Measurements from ENCODE around the gene IL5.
"Not testable (repeated sequence)": the region's sequence is repeated elsewhere in the genome, so short reads cannot be mapped to it uniquely, and the experiment has no call there.

The IL5 gene

DNA sequence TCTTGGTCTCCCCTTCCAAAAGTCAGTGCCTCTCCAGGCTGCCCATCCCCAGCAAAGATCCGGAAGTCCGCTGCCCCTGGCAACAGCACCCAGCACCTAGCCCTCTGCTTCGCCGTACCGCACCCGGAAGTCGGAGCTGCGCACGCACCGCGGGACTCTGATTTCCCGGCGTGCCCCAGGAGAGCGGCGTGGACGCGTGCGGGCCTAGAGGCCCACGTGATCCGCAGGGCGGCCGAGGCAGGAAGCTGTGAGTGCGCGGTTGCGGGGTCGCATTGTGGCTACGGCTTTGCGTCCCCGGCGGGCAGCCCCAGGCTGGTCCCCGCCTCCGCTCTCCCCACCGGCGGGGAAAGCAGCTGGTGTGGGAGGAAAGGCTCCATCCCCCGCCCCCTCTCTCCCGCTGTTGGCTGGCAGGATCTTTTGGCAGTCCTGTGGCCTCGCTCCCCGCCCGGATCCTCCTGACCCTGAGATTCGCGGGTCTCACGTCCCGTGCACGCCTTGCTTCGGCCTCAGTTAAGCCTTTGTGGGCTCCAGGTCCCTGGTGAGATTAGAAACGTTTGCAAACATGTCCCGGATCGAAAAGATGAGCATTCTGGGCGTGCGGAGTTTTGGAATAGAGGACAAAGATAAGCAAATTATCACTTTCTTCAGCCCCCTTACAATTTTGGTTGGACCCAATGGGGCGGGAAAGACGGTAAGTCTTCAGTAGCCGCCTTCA is 13.6 kb upstream of the IL5 start, which contains the start of gene RAD50:
Gene RAD50, plus strand, starts transcription at position 215 of the 715 bp plus-strand sequence. Its CDS starts 348 bp downstream, at position 563.
- Histone ChIP-seq H3K4me3 (ENCODE audit: insufficient read depth in 1 of 2, low read depth in 1 of 2, low read length in 2 of 2) (peak within 1 kb of the TSS; percentile 67 to 99), H3K9ac (ENCODE audit: low read length) (peak within 1 kb of the TSS; percentile 95), H4K91ac (ENCODE audit: low read length) (peak within 1 kb of the TSS; percentile 96), H3K79me1 (replicated peaks; ENCODE audit: low read length, poor library complexity, severe bottlenecking) (peaks cover 13% of the 10 kb centered on the region), H2AK5ac (ENCODE audit: low read length, severe bottlenecking) (peak within 1 kb of the TSS; percentile 16), H3K9me3 (ENCODE audit: control insufficient read depth, low read length) (no peaks in the 10 kb centered on the region), H2BK120ac (ENCODE audit: low read depth, low read length) (peak within 1 kb of the TSS; percentile 65), H3K27ac (ENCODE audit: low read length, poor library complexity, severe bottlenecking) (peak within 1 kb of the TSS; percentile 76), H3K4me1 (ENCODE audit: control insufficient read depth, insufficient read depth, low read depth, low read length) (peaks cover 7% of the 10 kb centered on the region), H2BK5ac (ENCODE audit: low read depth, low read length, poor library complexity, severe bottlenecking) (peak within 1 kb of the TSS; percentile 48), H3K23ac (ENCODE audit: low read length in 2 of 2) (peak within 1 kb of the TSS in 1 of 2 experiments; percentile 99), H3K36me3 (ENCODE audit: control insufficient read depth in 1 of 2, insufficient read depth in 2 of 2, low read depth in 1 of 2, low read length in 2 of 2) (peaks cover 2 to 27% of the 10 kb centered on the region in 2 experiments), H2AFZ (ENCODE audit: low read depth, low read length) (peak within 1 kb of the TSS; percentile 100), H3K4ac (ENCODE audit: low read depth in 1 of 2, low read length in 2 of 2) (peak within 1 kb of the TSS; percentile 52 to 97), H3K4me2 (ENCODE audit: low read length, poor library complexity, severe bottlenecking) (peak within 1 kb of the TSS; percentile 77), H2BK15ac (ENCODE audit: low read depth, poor library complexity, severe bottlenecking) (peak within 1 kb of the TSS; percentile 78), H3K27me3 (ENCODE audit: control insufficient read depth in 1 of 2, insufficient read depth in 1 of 2, low read length in 2 of 2) (no peaks in the 10 kb centered on the region), H3K14ac (ENCODE audit: low read length in 2 of 2) (peak within 1 kb of the TSS in 1 of 2 experiments; percentile 91), H2BK12ac (ENCODE audit: low read length in 2 of 2) (peak within 1 kb of the TSS in 1 of 2 experiments; percentile 52), H3K18ac (ENCODE audit: low read depth in 1 of 2, low read length in 2 of 2) (peak within 1 kb of the TSS; percentile 60 to 99), H4K8ac (ENCODE audit: low read length) (peak within 1 kb of the TSS; percentile 98)
- WGBS, result 3% methylated on average over 50 of the region's 53 CpGs
- DNase-seq, result peak; percentile 86

DNA sequence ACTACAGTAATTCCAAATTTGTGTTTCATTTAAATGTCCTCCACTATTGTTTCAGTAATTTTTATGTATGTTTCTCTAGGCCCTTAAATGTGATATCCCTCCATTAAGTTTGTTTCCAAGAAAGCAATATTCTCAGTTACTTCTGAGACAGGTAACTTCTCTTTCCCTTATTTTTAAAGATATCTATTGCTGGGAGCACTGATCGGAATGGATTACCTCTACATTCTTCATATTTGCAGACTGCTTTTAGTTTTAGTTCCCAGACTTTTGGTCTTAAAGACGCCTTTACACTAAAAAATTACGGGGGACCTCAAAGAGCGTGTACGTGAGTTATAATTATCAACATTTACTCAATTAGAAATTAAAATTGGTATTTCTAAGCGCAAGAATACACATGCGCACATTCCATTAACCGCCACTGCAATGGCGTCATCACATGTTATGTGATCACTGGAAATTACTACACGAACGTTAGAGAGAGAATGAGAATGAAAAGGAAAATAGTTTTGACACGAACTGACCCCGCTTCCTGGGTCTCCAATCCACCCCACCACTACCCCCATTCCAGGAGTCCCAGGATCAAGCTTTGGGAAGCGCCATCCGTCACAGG is 12.9 kb upstream of the IL5 start:
- DNase-seq, result no peak

GRCh38 chr5:132549576-132549975 is 6.3 kb upstream of the IL5 start:
- H3K27ac ChIP-seq (ENCODE audit: low read length, poor library complexity, severe bottlenecking), result no peak overlapping the region
- no peak overlapping the region for H2AK5ac ChIP-seq (ENCODE audit: low read length, severe bottlenecking)
- no peak overlapping the region for H2AFZ ChIP-seq (ENCODE audit: low read depth, low read length)
- no peaks in the 10 kb centered on the region for H3K79me1 ChIP-seq (replicated peaks; ENCODE audit: low read length, poor library complexity, severe bottlenecking)
- no peaks in the 10 kb centered on the region for H3K36me3 ChIP-seq (ENCODE audit: control insufficient read depth in 1 of 2, insufficient read depth in 2 of 2, low read depth in 1 of 2, low read length in 2 of 2)
- no peak overlapping the region for H2BK12ac ChIP-seq (ENCODE audit: low read length in 2 of 2)
- H4K8ac ChIP-seq (ENCODE audit: low read length), result no peak overlapping the region
- no peak for DNase-seq
- WGBS, result no CpG with 5 or more reads among the region's 2 CpGs
- no peak overlapping the region for H3K14ac ChIP-seq (ENCODE audit: low read length in 2 of 2)
- H3K23ac ChIP-seq (ENCODE audit: low read length in 2 of 2), result no peak overlapping the region
- H3K4me2 ChIP-seq (ENCODE audit: low read length, poor library complexity, severe bottlenecking), result no peak overlapping the region
- no peak overlapping the region for H2BK15ac ChIP-seq (ENCODE audit: low read depth, poor library complexity, severe bottlenecking)
- no peak overlapping the region for H3K4me3 ChIP-seq (ENCODE audit: insufficient read depth in 1 of 2, low read depth in 1 of 2, low read length in 2 of 2)
- H2BK5ac ChIP-seq (ENCODE audit: low read depth, low read length, poor library complexity, severe bottlenecking), result no peak overlapping the region
- H3K4me1 ChIP-seq (ENCODE audit: control insufficient read depth, insufficient read depth, low read depth, low read length), result no peaks in the 10 kb centered on the region
- H3K4ac ChIP-seq (ENCODE audit: low read depth in 1 of 2, low read length in 2 of 2), result no peak overlapping the region
- H3K27me3 ChIP-seq (ENCODE audit: control insufficient read depth in 1 of 2, insufficient read depth in 1 of 2, low read length in 2 of 2), result no peaks in the 10 kb centered on the region
- H3K18ac ChIP-seq (ENCODE audit: low read depth in 1 of 2, low read length in 2 of 2), result no peak overlapping the region
- no peak overlapping the region for H2BK120ac ChIP-seq (ENCODE audit: low read depth, low read length)
- H3K9ac ChIP-seq (ENCODE audit: low read length), result no peak overlapping the region
- H3K9me3 ChIP-seq (ENCODE audit: control insufficient read depth, low read length), result no peaks in the 10 kb centered on the region
- H4K91ac ChIP-seq (ENCODE audit: low read length), result no peak overlapping the region

More for the DNA sequence above, 12.9 kb upstream of the IL5 start:
- no peak overlapping the region for H2AK5ac ChIP-seq (ENCODE audit: low read length, severe bottlenecking)
- peak overlapping the region; percentile 98 for H4K8ac ChIP-seq (ENCODE audit: low read length)
- H2BK15ac ChIP-seq (ENCODE audit: low read depth, poor library complexity, severe bottlenecking), result no peak overlapping the region
- no peak overlapping the region for H2BK120ac ChIP-seq (ENCODE audit: low read depth, low read length)
- no peak overlapping the region for H3K14ac ChIP-seq (ENCODE audit: low read length in 2 of 2)
- no peaks in the 10 kb centered on the region for H3K27me3 ChIP-seq (ENCODE audit: control insufficient read depth in 1 of 2, insufficient read depth in 1 of 2, low read length in 2 of 2)
- peak overlapping the region; percentile 95 for H3K9ac ChIP-seq (ENCODE audit: low read length)
- 73% methylated on average over 9 of the region's 15 CpGs for WGBS
- H2BK12ac ChIP-seq (ENCODE audit: low read length in 2 of 2), result no peak overlapping the region
- peaks cover 7% of the 10 kb centered on the region for H3K4me1 ChIP-seq (ENCODE audit: control insufficient read depth, insufficient read depth, low read depth, low read length)
- H2AFZ ChIP-seq (ENCODE audit: low read depth, low read length), result peak overlapping the region; percentile 100
- no peaks in the 10 kb centered on the region for H3K9me3 ChIP-seq (ENCODE audit: control insufficient read depth, low read length)
- H2BK5ac ChIP-seq (ENCODE audit: low read depth, low read length, poor library complexity, severe bottlenecking), result no peak overlapping the region
- peak overlapping the region; percentile 96 for H4K91ac ChIP-seq (ENCODE audit: low read length)
- peak overlapping the region; percentile 62 for H3K27ac ChIP-seq (ENCODE audit: low read length, poor library complexity, severe bottlenecking)
- peaks cover 8% of the 10 kb centered on the region for H3K79me1 ChIP-seq (replicated peaks; ENCODE audit: low read length, poor library complexity, severe bottlenecking)
- peak overlapping the region; percentile 67 to 99 for H3K4me3 ChIP-seq (ENCODE audit: insufficient read depth in 1 of 2, low read depth in 1 of 2, low read length in 2 of 2)
- H3K18ac ChIP-seq (ENCODE audit: low read depth in 1 of 2, low read length in 2 of 2), result peak overlapping the region; percentile 60 to 99
- H3K4me2 ChIP-seq (ENCODE audit: low read length, poor library complexity, severe bottlenecking), result peak overlapping the region; percentile 77
- peak overlapping the region in 1 of 2 experiments; percentile 97 for H3K4ac ChIP-seq (ENCODE audit: low read depth in 1 of 2, low read length in 2 of 2)
- peaks cover 2 to 20% of the 10 kb centered on the region in 2 experiments for H3K36me3 ChIP-seq (ENCODE audit: control insufficient read depth in 1 of 2, insufficient read depth in 2 of 2, low read depth in 1 of 2, low read length in 2 of 2)
- peak overlapping the region in 1 of 2 experiments; percentile 23 for H3K23ac ChIP-seq (ENCODE audit: low read length in 2 of 2)

- not testable (repeated sequence) for H3K9ac ChIP-seq (ENCODE audit: low read length); H2AK5ac ChIP-seq (ENCODE audit: low read length, severe bottlenecking); H2BK15ac ChIP-seq (ENCODE audit: low read depth, poor library complexity, severe bottlenecking); H3K36me3 ChIP-seq (ENCODE audit: control insufficient read depth in 1 of 2, insufficient read depth in 2 of 2, low read depth in 1 of 2, low read length in 2 of 2); H2BK5ac ChIP-seq (ENCODE audit: low read depth, low read length, poor library complexity, severe bottlenecking); H3K27ac ChIP-seq (ENCODE audit: low read length, poor library complexity, severe bottlenecking); H3K27me3 ChIP-seq (ENCODE audit: control insufficient read depth in 1 of 2, insufficient read depth in 1 of 2, low read length in 2 of 2); H2BK120ac ChIP-seq (ENCODE audit: low read depth, low read length); H3K9me3 ChIP-seq (ENCODE audit: control insufficient read depth, low read length); H4K8ac ChIP-seq (ENCODE audit: low read length); H2BK12ac ChIP-seq (ENCODE audit: low read length in 2 of 2); H3K4ac ChIP-seq (ENCODE audit: low read depth in 1 of 2, low read length in 2 of 2); H2AFZ ChIP-seq (ENCODE audit: low read depth, low read length); H3K4me1 ChIP-seq (ENCODE audit: control insufficient read depth, insufficient read depth, low read depth, low read length); H3K14ac ChIP-seq (ENCODE audit: low read length in 2 of 2); H3K4me2 ChIP-seq (ENCODE audit: low read length, poor library complexity, severe bottlenecking); H3K18ac ChIP-seq (ENCODE audit: low read depth in 1 of 2, low read length in 2 of 2); H3K79me1 ChIP-seq (replicated peaks; ENCODE audit: low read length, poor library complexity, severe bottlenecking); DNase-seq; H3K23ac ChIP-seq (ENCODE audit: low read length in 2 of 2); H3K4me3 ChIP-seq (ENCODE audit: insufficient read depth in 1 of 2, low read depth in 1 of 2, low read length in 2 of 2); H4K91ac ChIP-seq (ENCODE audit: low read length)
- WGBS, result 93% methylated on average over 6 of the region's 7 CpGs
These were observed 5.5 kb upstream of the IL5 start for GRCh38 chr5:132548834-132549233.

Measured in mesenchymal stem cell (in vitro differentiated cells and primary cell).